Measurements from ENCODE around the gene OR5B12.
"Not testable (repeated sequence)": the region's sequence is repeated elsewhere in the genome, so short reads cannot be mapped to it uniquely, and the experiment has no call there.

OR5B12 gene

GRCh38 chr11:58442136-58442535 lies at the start of gene OR5B12:
Gene OR5B12, minus strand, starts transcription at chr11:58442236. Its CDS starts 2,085 bp downstream, at chr11:58440151.
- FAIRE-seq: no peak

GRCh38 chr11:58490827-58491226 lies 48.8 kb upstream of the OR5B12 start:
- FAIRE-seq: no peak

- no peak for FAIRE-seq
Observed at GRCh38 chr11:58487170-58487569, 45.1 kb upstream of the OR5B12 start.

GRCh38 chr11:58485961-58486360 lies 43.9 kb upstream of the OR5B12 start:
- no peak for FAIRE-seq

GRCh38 chr11:58471892-58472291 lies 29.9 kb upstream of the OR5B12 start:
- no peak for FAIRE-seq

- FAIRE-seq: no peak
Observed at GRCh38 chr11:58466293-58466692, 24.3 kb upstream of the OR5B12 start.

- no peak for FAIRE-seq
Observed at GRCh38 chr11:58465690-58466089, 23.7 kb upstream of the OR5B12 start.

- no peak for FAIRE-seq
Observed at GRCh38 chr11:58451585-58451984, 9.5 kb upstream of the OR5B12 start.

GRCh38 chr11:58446294-58446693 lies 4.3 kb upstream of the OR5B12 start:
- no peak for FAIRE-seq

GRCh38 chr11:58444300-58444699 lies 2.3 kb upstream of the OR5B12 start:
- no peak for FAIRE-seq

- FAIRE-seq: no peak
Observed at GRCh38 chr11:58438486-58438885, 3.5 kb downstream of the OR5B12 start.

GRCh38 chr11:58434217-58434616 lies 7.8 kb downstream of the OR5B12 start:
- FAIRE-seq: no peak

- FAIRE-seq: no peak
Observed at GRCh38 chr11:58433638-58434203, 8.3 kb downstream of the OR5B12 start.

- FAIRE-seq: no peak
Observed at GRCh38 chr11:58429273-58429672, 12.8 kb downstream of the OR5B12 start.

GRCh38 chr11:58428021-58428420 lies 14.0 kb downstream of the OR5B12 start, which contains the start of gene OR5B2:
Gene OR5B2, minus strand, starts transcription at chr11:58428121. Its CDS starts 4,860 bp downstream, at chr11:58423261.
- no peak for FAIRE-seq

- FAIRE-seq: no peak
Observed at GRCh38 chr11:58406774-58407173, 35.3 kb downstream of the OR5B12 start, which contains the start of gene OR5B3. Gene OR5B3, minus strand, starts transcription at chr11:58406874. Its CDS starts 3,465 bp downstream, at chr11:58403409.

- FAIRE-seq: not testable (repeated sequence)
Observed at GRCh38 chr11:58399622-58400021, 42.4 kb downstream of the OR5B12 start.

- FAIRE-seq: no peak
Observed at GRCh38 chr11:58395581-58395980, 46.5 kb downstream of the OR5B12 start.

GRCh38 chr11:58394195-58394594 lies 47.8 kb downstream of the OR5B12 start:
- no peak for FAIRE-seq

- no peak for FAIRE-seq
Observed at GRCh38 chr11:58392746-58393145, 49.3 kb downstream of the OR5B12 start.

GRCh38 chr11:58391879-58392278 lies 50.2 kb downstream of the OR5B12 start:
- no peak for FAIRE-seq

- FAIRE-seq: no peak
Observed at GRCh38 chr11:58390551-58391063, 51.4 kb downstream of the OR5B12 start.

Data from colon (tissue), 2 donors.